GM12892 (cell line): ENCODE measurements around the gene MPDU1.

ENCODE experiments used
- POLR2A ChIP-seq: IDR thresholded peaks from 2 replicates; pipeline ENCODE4 v1.6.1; 2011; ENCODE audit warnings: low read depth, low read length, control low read depth
- POLR2AphosphoS5 ChIP-seq: IDR thresholded peaks from 2 replicates; pipeline ENCODE4 v1.6.1; 2011; ENCODE audit warnings: low read depth, low read length, control low read depth
- TAF1 ChIP-seq: IDR thresholded peaks from 2 replicates; pipeline ENCODE4 v1.6.1; 2011; ENCODE audit warnings: low read depth, mild to moderate bottlenecking, control low read depth, low read length, borderline replicate concordance

GRCh38 chr17:7552621-7553051 lies 31.0 kb upstream of the MPDU1 start:
- no peak for TF ChIP-seq POLR2A
- TF ChIP-seq POLR2AphosphoS5 = no peak
- no peak for TF ChIP-seq TAF1
